Neuronal stem cell (in vitro differentiated cells): Measurements from ENCODE around the gene SUOX.

Experiments used
- DNase-seq: peaks from one replicate; pipeline ENCODE4 v3.0.0-alpha.2; 2013; ENCODE audit warnings: low spot score
- H2AFZ ChIP-seq: one replicate; pipeline ENCODE4 v1.6.1; 2013; ENCODE audit warnings: mild to moderate bottlenecking, low read length, inconsistent platforms
- H2AK5ac ChIP-seq: 2 replicates; pipeline ENCODE4 v1.6.1; 2013; ENCODE audit warnings: low read depth, mild to moderate bottlenecking, inconsistent platforms, low read length, moderate library complexity, mixed read lengths
- H2BK120ac ChIP-seq: 2 replicates; pipeline ENCODE4 v1.6.1; 2013; ENCODE audit warnings: low read depth, mild to moderate bottlenecking, inconsistent platforms, low read length, moderate library complexity, mixed read lengths
- H2BK12ac ChIP-seq: one replicate; pipeline ENCODE4 v1.6.1; 2013; ENCODE audit warnings: low read length, inconsistent platforms
- H2BK15ac ChIP-seq: 2 replicates; pipeline ENCODE4 v1.6.1; 2013; ENCODE audit warnings: mild to moderate bottlenecking, low read length, inconsistent platforms, mixed read lengths
- H2BK5ac ChIP-seq: one replicate; pipeline ENCODE4 v1.6.1; 2013; ENCODE audit warnings: inconsistent platforms, mild to moderate bottlenecking, low read length, moderate library complexity
- H3K14ac ChIP-seq: one replicate; pipeline ENCODE4 v1.6.1; 2013; ENCODE audit warnings: low read length, inconsistent platforms
- H3K18ac ChIP-seq: 2 replicates; pipeline ENCODE4 v1.6.1; 2013; ENCODE audit warnings: low read length, inconsistent platforms
- H3K23ac ChIP-seq: 2 replicates; pipeline ENCODE4 v1.6.1; 2013; ENCODE audit warnings: low read depth, mild to moderate bottlenecking, mixed read lengths, low read length, inconsistent platforms; ENCODE audit not compliant: poor library complexity
- H3K27ac ChIP-seq: replicated peaks from 3 replicates; pipeline ENCODE4 v1.5.1; 2013; ENCODE audit warnings: low read length, inconsistent platforms
- H3K27me3 ChIP-seq, 3 experiments: 2 replicates each; pipeline ENCODE4 v1.6.1; 2013; ENCODE audit warnings: low read length in 3 of 3, mild to moderate bottlenecking in 2 of 3, inconsistent platforms in 1 of 3, low read depth in 1 of 3, mixed read lengths in 1 of 3, moderate library complexity in 1 of 3; ENCODE audit not compliant: control insufficient read depth in 3 of 3, insufficient read depth in 3 of 3
- H3K36me3 ChIP-seq, 2 donors: replicated peaks in 1 of 2; 2 replicates each; pipeline ENCODE4 v1.6.1; 2013; ENCODE audit warnings: low read length in 2 of 2; ENCODE audit not compliant: control insufficient read depth in 2 of 2, insufficient read depth in 2 of 2
- H3K4ac ChIP-seq: 2 replicates; pipeline ENCODE4 v1.6.1; 2013; ENCODE audit warnings: inconsistent platforms, mild to moderate bottlenecking, low read length, moderate library complexity
- H3K4me1 ChIP-seq, 2 donors: 1 replicate in 1 of 2; 2 replicates in 1 of 2; pipeline ENCODE4 v1.6.1; 2013; ENCODE audit warnings: low read length in 2 of 2, low read depth in 1 of 2; ENCODE audit not compliant: control insufficient read depth in 2 of 2, insufficient read depth in 1 of 2
- H3K4me2 ChIP-seq: one replicate; pipeline ENCODE4 v1.6.1; 2013; ENCODE audit warnings: mild to moderate bottlenecking, low read length, inconsistent platforms; ENCODE audit not compliant: insufficient read depth, poor library complexity, severe bottlenecking
- H3K4me3 ChIP-seq, 2 donors: 2 replicates each; pipeline ENCODE4 v1.5.1; 2013; ENCODE audit warnings: low read length in 2 of 2, mild to moderate bottlenecking in 2 of 2, inconsistent platforms in 1 of 2, moderate library complexity in 1 of 2
- H3K79me1 ChIP-seq: one replicate; pipeline ENCODE4 v1.6.1; 2013; ENCODE audit warnings: low read depth, mild to moderate bottlenecking, inconsistent platforms, low read length, moderate library complexity
- H3K9ac ChIP-seq: one replicate; pipeline ENCODE4 v1.6.1; 2013; ENCODE audit warnings: mild to moderate bottlenecking, low read depth, low read length, inconsistent platforms; ENCODE audit not compliant: poor library complexity
- H3K9me3 ChIP-seq, 2 donors: replicated peaks in 1 of 2; 2 replicates each; pipeline versions ENCODE3 to v1.6.1; 2013; ENCODE audit warnings: low read length in 2 of 2, mild to moderate bottlenecking in 2 of 2, inconsistent platforms in 1 of 2, low read depth in 1 of 2, mixed read lengths in 1 of 2, moderate library complexity in 1 of 2; ENCODE audit not compliant: control insufficient read depth in 2 of 2, insufficient read depth in 1 of 2
- H4K8ac ChIP-seq: one replicate; pipeline ENCODE4 v1.6.1; 2013; ENCODE audit warnings: low read depth, mild to moderate bottlenecking, inconsistent platforms, low read length, moderate library complexity
- H4K91ac ChIP-seq: one replicate; pipeline ENCODE4 v1.6.1; 2013; ENCODE audit warnings: low read length, low read depth, mild to moderate bottlenecking, inconsistent platforms; ENCODE audit not compliant: poor library complexity
- WGBS, 2 donors: extraction: QIAGEN DNeasy Blood & Tissue Kit; methylation state at CpG; one replicate each; pipeline ENCODE4 v1.1.7; 2013; ENCODE audit warnings: missing lambda C conversion rate in 2 of 2, mixed read lengths in 1 of 2; ENCODE audit not compliant: insufficient read length in 2 of 2, insufficient replicate concordance in 1 of 2; ENCODE audit errors: extremely low coverage in 2 of 2; 5-methylcytosine and 5-hydroxymethylcytosine counted together

The SUOX gene

DNA sequence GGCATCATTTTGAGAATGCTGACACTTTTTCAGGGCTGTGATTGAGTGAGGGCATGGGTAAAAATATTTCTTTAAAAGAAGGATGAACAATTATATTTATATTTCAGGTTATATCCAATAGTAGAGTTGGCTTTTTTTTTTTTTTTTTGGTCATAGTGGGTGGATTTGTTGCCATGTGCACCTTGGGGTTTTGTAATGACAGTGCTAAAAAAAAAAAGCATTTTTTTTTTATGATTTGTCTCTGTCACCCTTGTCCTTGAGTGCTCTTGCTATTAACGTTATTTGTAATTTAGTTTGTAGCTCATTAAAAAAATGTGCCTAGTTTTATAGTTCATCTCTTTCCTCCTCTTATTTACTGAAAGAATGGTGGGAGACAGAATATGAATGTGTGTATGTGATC lies 24.6 kb upstream of the SUOX start:
- H3K27me3 ChIP-seq: no peaks in the 10 kb centered on the region
- H2BK5ac ChIP-seq: no peak overlapping the region
- H3K23ac ChIP-seq: no peak overlapping the region
- no peaks in the 10 kb centered on the region for H3K9me3 ChIP-seq
- no peak overlapping the region for H3K27ac ChIP-seq
- no peak overlapping the region for H2AFZ ChIP-seq
- H3K79me1 ChIP-seq: peaks cover 5% of the 10 kb centered on the region
- DNase-seq: no peak
- peaks cover 14 to 74% of the 10 kb centered on the region in 2 donors for H3K36me3 ChIP-seq
- H2BK12ac ChIP-seq: no peak overlapping the region
- H3K4me3 ChIP-seq: peak overlapping the region in 1 of 2 donors; percentile 45
- no peak overlapping the region for H4K8ac ChIP-seq
- no peak overlapping the region for H3K18ac ChIP-seq
- H3K4ac ChIP-seq: no peak overlapping the region
- H3K9ac ChIP-seq: no peak overlapping the region
- no peak overlapping the region for H3K4me2 ChIP-seq
- H2BK15ac ChIP-seq: no peak overlapping the region
- no CpG with 5 or more reads among the region's 1 CpG for WGBS, 2 donors
- no peak overlapping the region for H3K14ac ChIP-seq
- H2BK120ac ChIP-seq: no peak overlapping the region
- no peak overlapping the region for H2AK5ac ChIP-seq
- peaks cover 8 to 17% of the 10 kb centered on the region in 2 donors for H3K4me1 ChIP-seq
- H4K91ac ChIP-seq: no peak overlapping the region

DNA sequence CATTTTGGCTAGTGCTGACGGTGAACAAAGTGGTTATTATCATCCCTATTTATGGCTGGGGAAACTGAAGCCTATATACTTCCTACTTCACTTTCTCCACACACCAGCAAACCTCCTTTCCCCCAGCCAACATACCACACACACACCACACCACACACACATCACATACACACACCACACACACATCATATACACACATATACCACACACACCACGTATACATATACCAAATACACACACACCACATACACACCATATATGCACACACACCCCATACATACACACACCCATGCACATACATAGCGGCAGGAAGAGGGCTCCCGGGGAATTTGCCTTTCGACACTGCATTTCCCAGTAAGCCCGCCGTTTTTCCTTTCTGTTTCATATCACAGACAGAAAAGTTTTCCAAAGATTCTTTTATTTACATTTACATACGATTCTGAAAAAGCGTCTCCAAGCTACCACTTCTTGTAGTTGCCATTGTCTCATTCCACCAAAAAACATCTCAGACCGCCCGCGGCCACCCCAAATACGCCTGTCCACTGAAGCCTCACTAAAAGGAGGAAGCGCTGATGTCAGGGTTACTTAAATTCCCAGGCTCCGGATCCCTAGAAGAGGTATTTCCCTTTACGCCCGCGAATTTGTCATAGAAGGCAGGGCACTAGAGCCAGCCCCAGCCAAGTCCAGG lies 24.0 kb upstream of the SUOX start:
- WGBS, 2 donors: 100% methylated on average over 1 of the region's 18 CpGs; no CpG with 5 or more reads in 1 of the 2 donors
- DNase-seq: no peak
- Histone ChIP-seq H2BK15ac (no peak overlapping the region), H3K18ac (no peak overlapping the region), H2BK120ac (no peak overlapping the region), H3K4me2 (peak overlapping the region; percentile 73), H3K4ac (peak overlapping the region; percentile 77), H3K36me3 (peaks cover 16 to 74% of the 10 kb centered on the region in 2 donors), H3K9ac (no peak overlapping the region), H3K4me3 (peak overlapping the region; percentile 45 to 58), H3K79me1 (peaks cover 8% of the 10 kb centered on the region), H4K8ac (no peak overlapping the region), H2BK12ac (no peak overlapping the region), H3K9me3 (no peaks in the 10 kb centered on the region), H2AFZ (peak overlapping the region; percentile 73), H3K23ac (no peak overlapping the region), H3K4me1 (peaks cover 4 to 11% of the 10 kb centered on the region in 2 donors), H4K91ac (no peak overlapping the region), H3K14ac (no peak overlapping the region), H2AK5ac (no peak overlapping the region), H2BK5ac (no peak overlapping the region), H3K27ac (peak overlapping the region; percentile 69), H3K27me3 (no peaks in the 10 kb centered on the region)

DNA sequence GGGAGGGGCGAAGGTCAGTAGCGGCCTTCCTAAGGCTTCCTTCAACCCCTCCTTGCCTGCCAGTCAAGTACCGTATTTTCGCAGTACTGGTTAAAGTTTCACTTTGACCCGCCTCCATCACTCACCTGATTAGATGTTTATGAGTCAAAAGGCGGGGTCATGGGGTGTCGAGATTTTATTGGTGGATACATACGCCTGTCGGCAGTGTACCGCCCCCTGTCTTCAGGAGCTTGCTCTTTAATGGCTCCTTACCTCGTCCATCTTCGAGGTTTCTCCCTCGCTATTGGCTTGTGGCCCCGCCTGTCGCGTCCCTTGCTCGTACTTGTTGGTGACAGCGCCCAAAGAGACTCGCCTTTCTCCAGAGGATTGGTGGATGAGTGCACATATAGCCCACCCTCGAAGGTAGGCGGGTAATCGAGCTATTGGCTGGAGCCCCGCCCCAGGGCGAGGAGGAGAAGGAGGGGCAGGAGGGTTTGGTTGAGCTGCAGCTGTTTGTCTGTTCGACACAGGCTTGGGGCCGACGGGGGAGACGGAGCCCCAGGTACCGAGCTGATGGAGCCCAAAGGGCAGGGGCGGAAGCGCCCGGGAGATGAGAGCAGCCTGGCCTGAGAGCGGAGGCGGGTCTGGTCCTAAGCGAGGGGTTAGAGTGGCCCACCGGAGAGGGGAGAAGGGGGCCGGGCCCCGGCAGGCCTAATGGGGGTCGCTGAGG lies 23.3 kb upstream of the SUOX start, which contains the start of gene RAB5B:
Gene RAB5B, plus strand, starts transcription at position 480 of the 709 bp plus-strand sequence. CDS start 12,883 bp downstream, outside the sequence.
- H2BK120ac ChIP-seq: peak within 1 kb of the TSS; percentile 42
- H3K79me1 ChIP-seq: peaks cover 8% of the 10 kb centered on the region
- H3K4me1 ChIP-seq: peaks cover 4 to 11% of the 10 kb centered on the region in 2 donors
- H3K4me2 ChIP-seq: peak within 1 kb of the TSS; percentile 73
- H2BK12ac ChIP-seq: no peak within 1 kb of the TSS
- no CpG with 5 or more reads among the region's 39 CpGs for WGBS, 2 donors
- H3K23ac ChIP-seq: peak within 1 kb of the TSS; percentile 99
- no peak within 1 kb of the TSS for H4K91ac ChIP-seq
- no peaks in the 10 kb centered on the region for H3K27me3 ChIP-seq
- peak within 1 kb of the TSS; percentile 86 for H3K27ac ChIP-seq
- peak within 1 kb of the TSS; percentile 91 for H3K18ac ChIP-seq
- H3K9ac ChIP-seq: peak within 1 kb of the TSS; percentile 95
- H3K9me3 ChIP-seq: no peaks in the 10 kb centered on the region
- peak; percentile 100 for DNase-seq
- no peak within 1 kb of the TSS for H2BK15ac ChIP-seq
- H4K8ac ChIP-seq: no peak within 1 kb of the TSS
- peaks cover 16 to 72% of the 10 kb centered on the region in 2 donors for H3K36me3 ChIP-seq
- H3K14ac ChIP-seq: peak within 1 kb of the TSS; percentile 57
- H2AFZ ChIP-seq: peak within 1 kb of the TSS; percentile 87
- peak within 1 kb of the TSS; percentile 77 for H3K4ac ChIP-seq
- H2BK5ac ChIP-seq: peak within 1 kb of the TSS; percentile 97
- no peak within 1 kb of the TSS for H2AK5ac ChIP-seq
- peak within 1 kb of the TSS; percentile 77 to 97 for H3K4me3 ChIP-seq

DNA sequence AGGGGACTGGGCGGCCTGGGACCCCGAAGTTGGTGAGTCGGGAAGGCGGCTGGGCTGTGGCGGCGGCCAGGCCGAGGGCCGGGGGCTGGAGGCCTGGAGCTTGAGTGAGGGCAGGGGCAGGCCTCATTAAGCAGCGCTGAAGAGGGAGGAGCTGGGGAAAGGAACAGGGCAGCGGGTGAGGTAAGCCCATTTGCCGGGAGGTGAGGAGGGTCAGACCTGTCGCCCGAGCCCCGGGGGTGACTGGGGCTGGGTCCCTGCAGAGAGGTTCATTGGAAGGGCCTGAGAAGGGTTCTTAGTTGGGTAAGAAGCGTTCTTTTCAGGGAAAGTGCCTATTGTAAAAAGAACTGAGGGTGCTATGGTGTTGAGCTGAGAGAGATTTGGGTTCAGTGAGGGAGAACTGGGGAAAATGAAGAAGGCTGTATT lies 22.8 kb upstream of the SUOX start:
- no peak overlapping the region for H2AK5ac ChIP-seq
- H2BK5ac ChIP-seq: peak overlapping the region; percentile 97
- H3K4ac ChIP-seq: no peak overlapping the region
- WGBS, 2 donors: no CpG with 5 or more reads among the region's 15 CpGs
- H3K18ac ChIP-seq: peak overlapping the region; percentile 91
- no peaks in the 10 kb centered on the region for H3K27me3 ChIP-seq
- peak overlapping the region; percentile 77 to 97 for H3K4me3 ChIP-seq
- no peak for DNase-seq
- no peak overlapping the region for H4K91ac ChIP-seq
- H2BK120ac ChIP-seq: peak overlapping the region; percentile 42
- H4K8ac ChIP-seq: no peak overlapping the region
- H3K36me3 ChIP-seq: peaks cover 16 to 72% of the 10 kb centered on the region in 2 donors
- peaks cover 8% of the 10 kb centered on the region for H3K79me1 ChIP-seq
- H3K23ac ChIP-seq: peak overlapping the region; percentile 99
- no peak overlapping the region for H2BK12ac ChIP-seq
- H3K4me2 ChIP-seq: peak overlapping the region; percentile 35
- no peaks in the 10 kb centered on the region for H3K9me3 ChIP-seq
- H2AFZ ChIP-seq: peak overlapping the region; percentile 87
- H3K14ac ChIP-seq: peak overlapping the region; percentile 57
- H3K9ac ChIP-seq: peak overlapping the region; percentile 95
- H3K4me1 ChIP-seq: peaks cover 4 to 11% of the 10 kb centered on the region in 2 donors
- H2BK15ac ChIP-seq: no peak overlapping the region
- peak overlapping the region; percentile 86 for H3K27ac ChIP-seq
